HUDEP-2 (cell line): Measurements from ENCODE around the gene SLC51A.
A peak's percentile ranks its signal among the peaks of the same experiment; 100 is the strongest.

ENCODE experiments used
- DNase-seq, 76 experiments: peaks; one replicate each; lab custom pipeline; 2025; ENCODE audit not compliant: unreplicated experiment in 76 of 76; lab: John Stamatoyannopoulos, UW

Gene SLC51A

GRCh38 chr3:196214783-196215441, 1.4 kb upstream of the SLC51A start:
- no peak for DNase-seq

GRCh38 chr3:196215493-196216020, 777 bp upstream of the SLC51A start:
- DNase-seq, result no peak

- no peak for DNase-seq
These were observed 412 bp downstream of the SLC51A start for GRCh38 chr3:196216681-196217211.

GRCh38 chr3:196217307-196218154, 1.2 kb downstream of the SLC51A start:
- no peak for DNase-seq

GRCh38 chr3:196218155-196218712, 1.9 kb downstream of the SLC51A start:
- DNase-seq, result no peak

GRCh38 chr3:196219194-196219969, 3.0 kb downstream of the SLC51A start:
- DNase-seq, result peak in 20 of 76 experiments; percentile 11 to 53 (median 18)

GRCh38 chr3:196219970-196220311, 3.6 kb downstream of the SLC51A start:
- DNase-seq, result no peak

GRCh38 chr3:196220587-196220986, 4.3 kb downstream of the SLC51A start:
- no peak for DNase-seq

GRCh38 chr3:196220991-196221390, 4.7 kb downstream of the SLC51A start:
- no peak for DNase-seq

GRCh38 chr3:196222876-196223595, 6.7 kb downstream of the SLC51A start:
- DNase-seq, result no peak

- no peak for DNase-seq
These were observed 8.8 kb downstream of the SLC51A start for GRCh38 chr3:196225086-196225485.

GRCh38 chr3:196225763-196226364, 9.5 kb downstream of the SLC51A start:
- DNase-seq, result no peak

GRCh38 chr3:196227121-196227561, 10.8 kb downstream of the SLC51A start:
- DNase-seq, result no peak

GRCh38 chr3:196227629-196228493, 11.5 kb downstream of the SLC51A start:
- no peak for DNase-seq

- no peak for DNase-seq
These were observed 16.0 kb downstream of the SLC51A start for GRCh38 chr3:196232154-196232881.

GRCh38 chr3:196232882-196233251, 16.5 kb downstream of the SLC51A start:
- DNase-seq, result no peak

- no peak for DNase-seq
These were observed 19.3 kb downstream of the SLC51A start for GRCh38 chr3:196235452-196236122.
